Fibroblast of lung (primary cell): ENCODE data around the gene KIAA0319L. TPM values are rescaled to one million over a fixed set of nuclear protein-coding genes. Genes with fewer than 3 reads are reported as not detected.
"Not testable (repeated sequence)": the region's sequence is repeated elsewhere in the genome, so short reads cannot be mapped to it uniquely, and the experiment has no call there.

Experiments
- DNase-seq, 2 donors: peaks; one replicate each; pipeline versions ENCODE4 v3.0.0 to v3.0.0-alpha.2; 2010; ENCODE audit warnings: low read depth in 2 of 2
- H2AFZ ChIP-seq: 2 replicates; pipeline ENCODE4 v1.5.1; 2012; ENCODE audit warnings: low read length, control low read depth, inconsistent platforms
- H3K27ac ChIP-seq: 2 replicates; pipeline ENCODE4 v1.5.1; 2011; ENCODE audit warnings: low read length, control low read depth; ENCODE audit not compliant: insufficient read depth
- H3K27me3 ChIP-seq: 2 replicates; pipeline ENCODE4 v1.5.1; 2011; ENCODE audit warnings: mild to moderate bottlenecking, low read length; ENCODE audit not compliant: control insufficient read depth, insufficient read depth
- H3K36me3 ChIP-seq: 2 replicates; pipeline ENCODE4 v1.5.1; 2011; ENCODE audit warnings: low read length; ENCODE audit not compliant: control insufficient read depth, insufficient read depth
- H3K4me1 ChIP-seq: 2 replicates; pipeline ENCODE4 v1.5.1; 2011; ENCODE audit warnings: low read length; ENCODE audit not compliant: control insufficient read depth, insufficient read depth; ENCODE audit errors: extremely low read depth
- H3K4me2 ChIP-seq: 2 replicates; pipeline ENCODE4 v1.5.1; 2011; ENCODE audit warnings: low read length, control low read depth; ENCODE audit not compliant: insufficient read depth; ENCODE audit errors: extremely low read depth
- H3K4me3 ChIP-seq, 4 experiments: fragments of 200-600 bp in 1 of 4; sonication (generic) in 1 of 4; replicated peaks in 1 of 4; 2 replicates each; pipeline ENCODE4 v1.5.1; 2011 to 2016; ENCODE audit warnings: low read length in 4 of 4, low read depth in 3 of 4, mild to moderate bottlenecking in 3 of 4, control low read depth in 2 of 4, inconsistent platforms in 1 of 4, mixed read lengths in 1 of 4; ENCODE audit not compliant: insufficient read depth in 1 of 4; ENCODE audit errors: control extremely low read depth in 1 of 4
- H3K79me2 ChIP-seq: 2 replicates; pipeline ENCODE4 v1.5.1; 2012; ENCODE audit warnings: mild to moderate bottlenecking, low read length, inconsistent platforms; ENCODE audit not compliant: control insufficient read depth, insufficient read depth
- H3K9ac ChIP-seq: 2 replicates; pipeline ENCODE4 v1.5.1; 2011; ENCODE audit warnings: mild to moderate bottlenecking, low read length, control low read depth; ENCODE audit not compliant: insufficient read depth
- H3K9me3 ChIP-seq: 2 replicates; pipeline ENCODE4 v1.5.1; 2012; ENCODE audit warnings: low read depth, low read length; ENCODE audit not compliant: control insufficient read depth, insufficient read depth
- H4K20me1 ChIP-seq: 2 replicates; pipeline ENCODE4 v1.5.1; 2011; ENCODE audit warnings: low read length; ENCODE audit not compliant: control insufficient read depth, insufficient read depth; ENCODE audit errors: extremely low read depth
- CTCF ChIP-seq, 2 donors: IDR thresholded peaks in 1 of 2; conservative IDR thresholded peaks in 1 of 2; 1 replicate in 1 of 2; 2 replicates in 1 of 2; pipeline ENCODE4 v1.5.1; 2011 to 2012; ENCODE audit warnings: low read length in 2 of 2, control low read depth in 1 of 2, inconsistent platforms in 1 of 2, low read depth in 1 of 2, mild to moderate bottlenecking in 1 of 2
- EZH2 ChIP-seq: IDR thresholded peaks from 2 replicates; pipeline ENCODE4 v1.5.1; 2012; ENCODE audit warnings: low read length, control low read depth, mild to moderate bottlenecking; ENCODE audit errors: missing control alignments
- polyA plus RNA-seq, 2 donors: library from polyadenylated mRNA; depleted of rRNA in 1 of 2; stranded (reverse) in 1 of 2; unstranded in 1 of 2; fragments of >200 nt; gene quantifications; 2 replicates each; pipeline ENCODE4 v1.2.1, GENCODE V29; 2011 to 2012; ENCODE audit warnings: missing spikeins in 1 of 2
- total RNA-seq: library from RNA; depleted of rRNA; stranded (reverse); fragments of >200 nt; gene quantifications from 2 replicates; pipeline ENCODE4 v1.2.1, GENCODE V29; 2014

The KIAA0319L gene
- total and polyA plus RNA-seq, 2 donors (not counting 1 experiment from before 2014, with no cell fraction given), result 65.4 to 66.1 TPM

GRCh38 chr1:35577071-35577998 lies 20.1 kb upstream of the KIAA0319L start:
- Histone ChIP-seq H3K79me2 (no peaks in the 10 kb centered on the region), H3K4me2 (peak overlapping the region; percentile 65)
- DNase-seq, result no peak

GRCh38 chr1:35576766-35577070 lies 19.5 kb upstream of the KIAA0319L start:
- DNase-seq, H3K27ac ChIP-seq, H4K20me1 ChIP-seq, H3K79me2 ChIP-seq, H3K4me1 ChIP-seq, H3K9ac ChIP-seq, H3K4me3 ChIP-seq, H3K36me3 ChIP-seq, H3K9me3 ChIP-seq, H2AFZ ChIP-seq, H3K4me2 ChIP-seq: not testable (repeated sequence)
- H3K27me3 ChIP-seq, result peaks cover 13% of the 10 kb centered on the region

More at GRCh38 chr1:35577071-35577998, 20.1 kb upstream of the KIAA0319L start:
- no peak for TF ChIP-seq CTCF (conservative IDR thresholded peaks at IDR 0.05 in 1 of 2, IDR thresholded peaks at IDR 0.05 in 1 of 2; ENCODE audit: low read depth in 1 of 2, low read length in 2 of 2)
- TF ChIP-seq EZH2, result no peak
- H3K9ac ChIP-seq, result no peak overlapping the region
- H2AFZ ChIP-seq, result peak overlapping the region; percentile 73
- H3K27me3 ChIP-seq, result peaks cover 12% of the 10 kb centered on the region
- H4K20me1 ChIP-seq, result no peaks in the 10 kb centered on the region
- peak overlapping the region in 3 of 4 experiments; percentile 12 to 22 (median 13) for H3K4me3 ChIP-seq
- H3K27ac ChIP-seq, result no peak overlapping the region
- H3K4me1 ChIP-seq, result no peaks in the 10 kb centered on the region
- H3K36me3 ChIP-seq, result no peaks in the 10 kb centered on the region
- H3K9me3 ChIP-seq, result no peaks in the 10 kb centered on the region

GRCh38 chr1:35576061-35576765 lies 19.0 kb upstream of the KIAA0319L start:
- H3K27me3 ChIP-seq, result peaks cover 13% of the 10 kb centered on the region
- H3K79me2 ChIP-seq, result no peaks in the 10 kb centered on the region
- no peaks in the 10 kb centered on the region for H3K4me1 ChIP-seq
- no peak overlapping the region for H2AFZ ChIP-seq
- no peak overlapping the region for H3K27ac ChIP-seq
- no peaks in the 10 kb centered on the region for H3K9me3 ChIP-seq
- no peak for DNase-seq
- no peak overlapping the region for H3K4me3 ChIP-seq
- H3K9ac ChIP-seq, result no peak overlapping the region
- H3K36me3 ChIP-seq, result no peaks in the 10 kb centered on the region
- no peak overlapping the region for H3K4me2 ChIP-seq
- H4K20me1 ChIP-seq, result no peaks in the 10 kb centered on the region
- TF ChIP-seq CTCF (conservative IDR thresholded peaks at IDR 0.05 in 1 of 2, IDR thresholded peaks at IDR 0.05 in 1 of 2; ENCODE audit: low read depth in 1 of 2, low read length in 2 of 2), result no peak
- no peak for TF ChIP-seq EZH2
